Ecto neural progenitor cell (in vitro differentiated cells): ENCODE data around the gene ULK4.
"Not testable (repeated sequence)": the region's sequence is repeated elsewhere in the genome, so short reads cannot be mapped to it uniquely, and the experiment has no call there.

Experiments used
- DNase-seq: peaks from one replicate; pipeline ENCODE4 v3.0.0-alpha.2; 2018; ENCODE audit warnings: low spot score

The ULK4 gene

GRCh38 chr3:41307065-41307464 is 654.8 kb downstream of the ULK4 start:
- no peak for DNase-seq

DNA sequence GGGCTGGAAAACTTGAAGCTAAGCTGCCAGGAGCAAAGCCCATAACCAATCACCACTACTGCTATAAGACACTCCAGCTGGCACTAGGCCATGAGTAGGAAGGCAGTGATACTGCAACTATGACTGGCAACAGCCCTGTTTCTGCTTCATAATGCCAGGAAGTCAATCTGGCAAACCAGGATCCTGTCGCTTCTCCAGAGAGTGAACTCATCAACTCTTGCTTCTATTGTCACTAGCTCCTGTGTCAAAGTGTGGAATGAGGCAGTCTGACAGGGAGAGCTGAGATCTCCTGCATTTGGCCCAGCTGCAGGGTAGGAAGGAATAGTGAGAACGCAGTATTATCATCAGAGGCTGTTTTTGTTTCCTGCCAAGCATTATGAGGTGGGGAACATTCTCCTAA is 657.3 kb downstream of the ULK4 start:
- DNase-seq: no peak

DNA sequence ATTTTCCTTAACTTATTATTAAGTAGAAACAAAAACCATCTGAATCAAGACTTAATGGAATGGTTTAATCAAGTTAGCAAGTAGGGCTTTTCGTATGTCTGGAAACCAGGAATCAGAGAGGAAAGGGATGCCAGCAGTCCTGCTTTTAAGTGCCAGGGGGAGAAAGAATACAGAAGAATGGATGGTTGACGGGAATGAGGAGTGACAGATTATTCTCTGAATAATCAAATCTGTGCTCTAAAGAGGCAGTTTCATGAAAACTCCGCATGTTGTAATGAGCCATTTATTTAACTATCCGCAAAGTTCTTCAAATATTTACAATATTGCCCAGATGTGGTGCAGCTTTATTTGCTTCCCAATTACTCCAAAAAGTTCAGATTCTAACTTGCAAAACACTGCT is 659.6 kb downstream of the ULK4 start:
- no peak for DNase-seq

- DNase-seq: no peak
These were observed 660.4 kb downstream of the ULK4 start for GRCh38 chr3:41301548-41301947.

DNA sequence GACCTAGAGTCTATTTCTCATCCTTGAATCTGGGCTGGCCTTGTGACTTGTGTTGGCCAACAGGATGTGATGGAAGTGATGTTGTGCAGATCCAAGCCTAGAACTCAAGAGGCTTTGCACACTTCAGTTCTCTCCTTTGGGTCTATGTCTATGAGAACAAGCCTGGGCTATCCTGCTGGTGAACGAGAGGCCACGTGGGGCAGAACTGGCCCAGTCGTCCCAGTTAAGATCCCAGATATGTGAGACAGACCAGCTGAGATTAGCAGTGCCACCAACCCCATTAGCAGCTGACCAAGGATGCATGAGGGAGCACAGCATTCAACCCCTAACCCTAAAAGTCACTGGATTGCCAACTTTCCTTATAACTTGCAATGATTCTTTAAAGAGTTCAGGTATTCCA is 662.9 kb downstream of the ULK4 start:
- DNase-seq: no peak

GRCh38 chr3:41297750-41298149 is 664.2 kb downstream of the ULK4 start:
- DNase-seq: no peak

DNA sequence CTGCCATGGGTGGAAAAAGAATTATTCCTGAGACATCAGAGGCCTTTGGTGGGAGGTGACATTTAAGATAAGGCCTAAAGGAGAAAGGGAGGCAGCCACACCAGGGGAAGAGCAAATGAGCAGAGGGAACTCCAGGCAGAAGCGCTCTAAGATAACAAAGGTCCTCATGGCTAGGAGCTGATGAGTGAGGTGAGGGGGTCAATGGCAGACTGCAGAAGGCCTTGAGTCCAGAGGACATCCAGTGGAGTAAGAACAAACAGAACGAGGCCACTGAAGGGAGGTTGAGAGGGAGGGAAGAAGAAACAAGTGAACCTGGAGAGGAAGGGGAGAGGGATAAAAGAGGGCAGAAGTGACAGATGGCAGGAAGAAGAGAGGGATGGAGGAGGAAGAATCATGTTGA is 665.3 kb downstream of the ULK4 start:
- DNase-seq: no peak

DNA sequence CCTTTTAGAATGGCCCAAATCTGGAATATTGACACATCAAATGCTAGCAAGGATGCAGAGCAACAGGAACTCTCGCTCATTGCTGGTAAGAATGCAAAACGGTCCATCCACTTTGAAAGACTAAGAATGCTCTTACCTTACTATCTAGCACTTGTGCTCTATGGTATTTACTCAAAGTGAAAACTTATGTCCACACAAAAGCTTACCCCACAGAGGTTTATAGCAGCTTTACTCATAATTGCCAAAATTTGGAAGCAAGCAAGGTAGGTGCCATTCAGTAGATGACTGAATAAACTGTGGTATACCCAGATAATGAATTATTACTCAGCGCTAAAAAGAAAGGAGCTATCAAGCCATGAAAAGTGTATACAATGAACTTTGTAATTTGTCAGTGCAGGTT is 666.2 kb downstream of the ULK4 start:
- DNase-seq: no peak

DNA sequence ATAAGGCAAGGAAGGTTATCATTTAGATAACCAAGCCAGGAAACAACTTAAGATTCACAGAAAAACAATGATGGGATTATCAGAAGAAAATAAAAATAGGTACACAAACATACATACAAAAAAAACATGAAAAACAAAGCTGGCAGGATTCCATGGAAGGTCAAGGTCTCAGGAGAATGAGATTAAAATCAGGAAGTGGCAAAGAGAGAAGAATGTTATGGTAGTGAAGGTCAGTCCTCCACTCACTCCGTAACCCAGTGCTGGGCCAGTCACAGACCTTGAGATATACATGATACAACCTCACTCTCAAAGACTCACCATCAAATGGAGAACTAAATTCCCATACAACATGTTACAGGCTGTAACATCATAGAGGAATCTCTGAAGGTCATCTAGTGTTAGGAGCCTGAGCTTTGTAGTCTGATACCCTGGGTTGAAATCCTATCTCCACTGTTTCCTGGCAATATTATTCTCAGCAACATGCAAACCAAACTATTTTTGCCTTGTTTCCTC is 668.7 kb downstream of the ULK4 start:
- DNase-seq: no peak

- DNase-seq: no peak
These were observed 671.2 kb downstream of the ULK4 start for GRCh38 chr3:41290736-41291135.

- no peak for DNase-seq
These were observed 671.6 kb downstream of the ULK4 start for GRCh38 chr3:41290306-41290705.

DNA sequence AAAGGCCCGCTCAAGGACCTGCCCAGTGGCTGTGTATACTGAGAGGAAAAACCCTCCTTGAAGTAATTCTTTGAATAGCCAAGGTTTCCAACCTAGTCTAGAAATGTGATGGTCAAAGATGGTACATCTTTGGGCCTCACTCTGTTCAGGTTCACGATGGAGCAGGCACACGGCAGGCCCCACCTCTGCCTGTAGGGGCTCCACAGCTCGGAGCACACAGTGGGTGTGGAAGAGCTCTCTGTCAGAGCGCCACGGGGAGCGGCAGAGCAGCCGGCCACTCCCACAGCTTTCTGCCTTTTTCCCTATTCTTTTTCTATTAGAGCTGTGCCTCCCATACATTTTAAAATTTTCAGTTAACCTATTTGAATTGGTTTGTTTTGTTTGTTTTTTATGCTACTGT is 673.1 kb downstream of the ULK4 start:
- no peak for DNase-seq

DNA sequence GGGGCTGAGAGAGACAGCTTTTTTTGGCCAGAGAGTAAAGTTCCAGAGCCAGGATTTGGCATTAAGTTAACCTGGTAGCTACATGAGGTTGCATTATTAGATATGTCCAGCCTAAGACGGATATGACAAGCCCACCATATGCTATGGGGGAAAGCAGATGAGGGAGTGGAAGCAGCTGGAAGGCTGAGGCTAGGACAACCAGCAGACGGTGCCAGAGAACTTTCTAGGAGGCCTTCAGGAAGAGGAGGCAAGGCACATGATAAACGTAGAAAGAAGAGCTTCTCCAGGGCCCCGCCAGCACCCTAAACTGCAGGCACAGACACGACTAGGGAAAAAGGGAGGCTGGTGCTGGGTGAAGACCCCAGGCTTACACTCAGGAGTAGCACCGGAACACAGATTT is 675.6 kb downstream of the ULK4 start:
- DNase-seq: no peak

GRCh38 chr3:41284934-41285333 is 677.0 kb downstream of the ULK4 start:
- DNase-seq: not testable (repeated sequence)

DNA sequence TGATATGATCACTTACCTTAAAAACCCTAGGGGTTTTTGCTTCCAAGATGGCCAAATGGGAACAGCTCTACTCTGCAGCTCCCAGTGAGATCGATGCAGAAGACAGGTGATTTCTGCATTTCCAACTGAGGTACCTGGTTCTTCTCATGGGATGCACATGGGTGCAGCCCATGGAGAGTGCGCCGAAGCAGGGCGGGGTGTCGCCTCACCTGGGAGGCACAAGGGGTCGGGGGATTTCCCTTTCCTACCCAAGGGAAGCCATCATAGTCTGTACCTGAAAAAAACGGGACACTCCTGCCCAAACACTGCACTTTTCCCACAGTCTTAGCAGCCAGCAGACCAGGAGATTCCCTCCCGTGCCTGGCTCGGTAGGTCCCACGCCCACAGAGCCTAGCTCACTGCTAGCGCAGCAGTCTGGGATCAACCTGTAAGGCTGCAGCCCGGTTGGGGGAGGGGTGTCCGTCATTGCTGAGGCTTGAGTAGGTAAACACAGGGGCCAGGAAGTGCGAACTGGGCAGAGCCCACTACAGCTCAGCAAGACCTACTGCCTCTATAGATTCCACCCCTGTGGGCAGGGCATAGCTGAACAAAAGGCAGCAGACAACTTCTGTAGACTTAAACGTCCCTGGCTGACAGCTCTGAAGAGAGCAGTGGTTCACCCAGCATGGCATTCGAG is 684.0 kb downstream of the ULK4 start:
- no peak for DNase-seq

DNA sequence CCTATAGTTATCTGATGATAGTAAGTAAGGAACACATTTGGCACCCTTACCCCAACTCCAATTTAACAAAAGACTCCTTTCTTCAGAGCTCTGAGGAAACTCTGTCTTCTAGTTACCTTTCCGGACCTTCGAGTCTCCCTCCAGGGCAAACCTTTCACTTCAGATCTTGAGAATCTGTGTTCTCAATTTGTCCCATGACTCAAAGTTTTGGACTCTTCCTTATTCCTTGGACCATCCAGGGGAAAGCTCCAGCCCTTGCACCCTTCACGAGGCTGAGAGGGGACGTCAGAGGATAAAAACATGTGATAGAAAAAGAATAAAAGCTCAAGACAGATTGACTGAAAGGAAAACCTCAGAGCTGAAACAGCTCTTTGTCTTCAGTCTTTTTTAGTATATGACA is 685.7 kb downstream of the ULK4 start:
- no peak for DNase-seq

GRCh38 chr3:41274944-41275668 is 686.8 kb downstream of the ULK4 start:
- no peak for DNase-seq

DNA sequence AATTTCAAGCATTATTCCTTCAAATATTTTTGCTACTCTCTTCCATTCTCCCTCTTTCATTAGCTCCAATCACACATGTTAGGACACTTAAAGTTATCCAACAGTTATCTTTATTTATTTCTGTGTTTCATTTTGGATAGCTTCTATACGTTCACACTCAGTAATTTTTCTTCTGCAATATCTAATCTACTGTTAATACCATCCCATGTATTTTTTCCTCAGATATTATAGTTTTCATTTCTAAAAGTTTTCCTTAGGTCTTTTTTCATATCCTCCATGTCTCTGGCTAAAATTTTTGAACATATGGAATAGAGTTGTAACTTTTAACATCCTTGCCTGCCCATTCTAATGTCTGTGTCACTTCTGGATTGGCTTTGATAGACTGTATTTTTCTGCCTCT is 689.2 kb downstream of the ULK4 start:
- no peak for DNase-seq

GRCh38 chr3:41267975-41268640 is 693.8 kb downstream of the ULK4 start:
- DNase-seq: no peak

DNA sequence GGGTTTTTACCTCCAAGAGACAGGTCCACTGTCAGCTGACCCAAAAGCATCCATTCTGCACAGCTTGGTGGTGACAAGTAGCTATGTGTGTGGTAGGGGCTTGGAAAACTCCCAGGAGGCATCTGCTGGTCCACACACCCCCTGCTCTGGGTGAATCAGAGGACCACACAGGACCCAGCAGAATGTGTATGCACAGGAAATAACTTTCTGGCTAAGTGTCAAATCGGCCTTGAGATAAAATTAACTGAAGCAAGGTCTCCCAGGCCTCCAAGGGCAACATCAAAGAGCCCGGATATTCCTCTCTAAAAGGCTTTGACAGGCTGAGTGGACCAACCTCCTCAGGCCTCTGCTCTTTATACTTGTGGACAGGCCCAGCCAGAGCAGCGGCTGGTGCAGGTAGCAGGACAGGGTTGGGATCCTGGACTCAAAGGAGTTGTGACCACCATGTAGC is 696.1 kb downstream of the ULK4 start:
- DNase-seq: no peak

- no peak for DNase-seq
These were observed 696.8 kb downstream of the ULK4 start for GRCh38 chr3:41265011-41265545.

GRCh38 chr3:41260063-41260450 is 701.8 kb downstream of the ULK4 start:
- no peak for DNase-seq
